ENCODE data around the gene ASPA.
"Not testable (repeated sequence)": the region's sequence is repeated elsewhere in the genome, so short reads cannot be mapped to it uniquely, and the experiment has no call there.

Gene ASPA

GRCh38 chr17:3510090-3510489 lies 34.3 kb downstream of the ASPA start:
- no peak for DNase-seq

DNA sequence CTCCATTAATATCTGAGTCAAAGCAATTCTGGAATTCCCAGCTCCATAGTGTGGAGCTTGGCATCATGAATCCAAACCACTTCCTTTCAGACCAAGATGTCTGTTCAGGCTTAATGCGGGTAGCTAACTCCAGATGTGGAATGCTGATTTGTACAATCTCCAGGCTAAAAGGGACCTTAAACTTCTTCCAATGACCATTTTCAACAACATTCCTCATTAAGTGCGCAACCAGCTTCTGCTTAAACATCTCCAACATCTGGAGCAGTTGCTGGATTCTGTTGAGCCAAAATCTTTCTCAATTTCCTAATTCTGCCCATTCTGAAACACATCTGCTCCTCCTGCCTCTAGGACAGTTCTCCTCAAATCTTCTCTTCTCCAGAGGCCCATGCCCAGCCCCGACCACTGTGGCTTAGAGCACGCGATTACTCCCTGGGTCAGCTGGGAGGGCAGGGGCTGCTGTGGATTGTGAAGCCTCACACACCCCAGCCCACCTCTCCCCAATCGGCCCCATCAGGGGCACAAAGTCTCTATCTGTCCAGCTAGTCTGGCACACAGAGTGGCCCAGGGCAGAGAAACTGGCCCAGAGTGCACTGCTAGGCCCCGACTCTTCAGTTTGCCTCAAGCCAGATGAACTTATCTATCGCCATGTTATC lies 36.2 kb downstream of the ASPA start:
- no peak for DNase-seq

GRCh38 chr17:3512505-3513171 lies 36.8 kb downstream of the ASPA start:
- no peak for DNase-seq

DNA sequence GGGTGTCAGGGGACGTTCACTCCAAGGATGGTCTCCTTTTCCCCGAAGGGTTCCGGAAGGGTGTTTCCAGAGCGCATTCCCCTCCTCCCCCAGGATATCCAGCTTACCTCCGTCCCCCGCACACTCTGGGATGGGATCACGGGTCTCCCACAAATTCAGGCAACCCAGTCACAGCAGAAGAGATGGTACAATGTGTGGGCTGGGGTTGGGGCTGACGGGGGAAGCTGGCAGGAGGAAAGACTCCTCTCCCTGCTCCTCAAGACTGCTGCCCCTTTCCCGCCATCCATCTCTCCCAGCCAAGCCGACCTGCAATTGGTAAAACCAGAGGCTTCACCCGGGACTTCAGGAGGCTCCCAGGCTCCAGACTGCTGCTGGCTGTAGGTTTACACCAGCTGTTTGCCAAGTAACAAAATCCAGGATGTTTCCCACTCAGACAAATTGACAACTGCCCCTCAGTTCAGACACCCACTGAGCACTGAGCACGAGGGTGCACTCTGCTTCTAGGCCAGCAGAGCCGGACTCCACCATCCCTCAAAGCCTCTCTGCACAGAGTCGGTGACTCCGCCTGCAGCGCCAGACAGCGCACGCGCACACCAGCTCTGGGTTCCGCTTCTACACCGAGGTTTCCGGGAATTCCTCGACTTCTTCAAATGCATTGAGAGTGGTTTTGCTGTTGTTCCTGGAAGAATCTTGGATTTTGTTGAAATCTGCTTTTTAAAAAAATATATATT lies 37.7 kb downstream of the ASPA start:
- DNase-seq, result no peak

GRCh38 chr17:3514167-3514566 lies 38.4 kb downstream of the ASPA start:
- DNase-seq, result not testable (repeated sequence)

DNA sequence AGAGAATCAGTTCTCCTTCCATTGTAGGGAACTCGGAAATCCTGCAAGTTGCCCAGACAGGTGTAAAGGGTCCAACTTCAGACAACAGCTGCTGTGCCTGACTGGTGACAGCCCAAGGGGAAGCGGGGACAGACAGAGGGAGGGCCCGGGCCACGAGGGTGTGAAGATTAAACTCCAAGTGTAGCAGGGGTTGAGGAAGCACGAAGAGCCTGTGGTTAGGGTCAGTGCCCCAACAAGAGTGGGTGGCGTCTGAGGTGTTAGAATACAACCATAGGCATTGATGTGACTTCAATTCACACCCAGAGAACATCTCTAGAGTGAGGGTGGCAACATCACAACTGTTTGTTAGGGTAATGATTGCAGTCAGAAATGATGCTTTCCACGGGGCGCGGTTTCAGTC lies 39.1 kb downstream of the ASPA start:
- DNase-seq, result no peak

DNA sequence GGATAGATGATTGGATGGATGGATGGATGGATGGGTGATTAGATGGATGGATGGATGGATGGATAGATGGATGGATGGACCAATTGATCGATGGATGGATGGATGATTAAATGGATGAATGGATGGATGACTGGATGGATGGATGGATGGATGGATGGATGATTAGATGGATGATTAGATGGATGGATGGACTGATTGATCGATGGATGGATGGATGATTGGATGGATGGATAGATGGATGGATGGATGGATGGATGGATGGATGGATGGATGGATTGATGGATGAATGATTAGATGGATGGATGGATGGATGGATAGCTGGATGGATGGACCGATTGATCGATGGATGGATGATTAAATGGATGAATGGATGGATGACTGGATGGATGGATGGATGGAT lies 43.7 kb downstream of the ASPA start:
- DNase-seq, result not testable (repeated sequence)

- no peak for DNase-seq
Measured at GRCh38 chr17:3524024-3524423, 48.2 kb downstream of the ASPA start.

GRCh38 chr17:3526491-3526890 lies 50.7 kb downstream of the ASPA start:
- no peak for DNase-seq

DNA sequence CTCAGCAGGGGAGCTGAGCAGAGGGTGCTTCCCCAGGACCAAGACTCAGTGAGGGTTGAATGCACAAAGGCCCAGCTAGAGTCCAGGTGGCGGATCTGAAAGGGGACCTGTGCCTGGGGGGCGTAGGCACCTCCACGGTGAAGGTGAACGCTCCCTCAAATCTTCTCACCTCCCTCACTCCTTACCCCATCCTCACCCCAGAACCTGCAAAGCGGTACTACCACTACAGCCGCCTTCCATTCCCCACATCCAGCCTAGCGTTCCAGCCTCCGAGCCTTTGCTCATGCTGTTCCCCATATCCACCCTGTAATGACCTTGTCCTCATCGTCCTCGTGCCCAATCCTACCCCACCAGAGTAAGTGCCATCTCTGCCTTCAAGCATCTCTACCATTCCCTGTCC lies 51.2 kb downstream of the ASPA start:
- no peak for DNase-seq

DNA sequence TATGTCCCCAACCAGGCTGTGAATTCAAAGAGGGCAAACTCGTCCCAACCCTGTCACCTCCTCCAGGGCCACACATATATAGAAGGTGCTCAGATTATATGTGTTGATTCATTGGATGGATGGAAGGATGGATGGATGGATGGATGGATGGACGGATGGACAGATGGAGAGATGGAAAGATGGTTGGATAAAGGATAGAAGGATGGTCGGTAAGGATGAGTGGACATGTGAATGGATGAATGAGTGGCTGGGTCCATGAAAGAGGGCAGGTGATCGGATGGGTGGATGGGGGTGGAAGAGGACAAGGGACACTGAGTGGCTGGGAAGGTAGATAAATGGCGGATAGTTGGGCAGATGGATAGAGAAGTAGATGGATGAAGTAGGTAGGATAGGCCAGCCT lies 51.7 kb downstream of the ASPA start:
- DNase-seq, result no peak

- DNase-seq, result no peak
Measured at GRCh38 chr17:3527896-3528295, 52.1 kb downstream of the ASPA start.

DNA sequence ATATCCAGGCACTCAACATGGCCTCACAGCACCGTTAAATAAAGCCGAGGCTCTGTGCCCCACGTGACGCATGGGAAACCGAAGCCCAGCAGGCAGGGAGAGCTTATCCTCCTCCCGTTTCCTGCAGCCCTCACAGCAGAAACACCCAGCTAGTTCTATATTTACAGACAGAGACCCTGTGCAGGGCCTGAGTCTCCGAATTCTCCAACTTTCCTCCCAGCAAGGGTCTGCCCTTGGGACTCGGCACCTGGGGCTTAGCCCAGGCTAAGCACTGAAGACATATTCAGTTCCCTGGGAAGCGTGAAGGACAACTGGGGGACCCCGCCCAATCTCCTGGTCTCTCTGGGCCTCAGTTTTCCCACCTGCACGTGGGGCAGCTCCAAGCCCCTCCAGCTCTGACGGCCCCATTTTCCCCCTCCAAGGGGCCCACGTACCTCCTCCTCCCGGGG lies 52.6 kb downstream of the ASPA start:
- no peak for DNase-seq

GRCh38 chr17:3528880-3529511 lies 53.2 kb downstream of the ASPA start:
- no peak for DNase-seq

GRCh38 chr17:3529817-3530741 lies 54.3 kb downstream of the ASPA start:
- no peak for DNase-seq

- no peak for DNase-seq
Measured at GRCh38 chr17:3531266-3532101, 55.7 kb downstream of the ASPA start.

GRCh38 chr17:3532106-3532858 lies 56.5 kb downstream of the ASPA start:
- no peak for DNase-seq

DNA sequence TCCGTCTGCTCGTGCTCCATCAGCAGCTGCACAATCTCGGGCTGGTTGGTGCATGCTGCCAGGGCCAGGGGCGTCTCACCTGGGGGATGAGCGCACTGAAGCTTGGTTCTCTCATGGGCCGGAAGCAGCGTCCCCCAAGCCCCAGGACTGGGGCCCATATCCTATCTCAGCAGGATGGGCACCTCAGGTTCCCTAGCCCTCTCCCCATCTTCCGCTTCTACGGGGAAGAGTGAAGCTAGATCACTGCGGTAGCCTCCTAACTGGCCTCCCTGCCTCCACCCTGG lies 57.0 kb downstream of the ASPA start:
- no peak for DNase-seq

DNA sequence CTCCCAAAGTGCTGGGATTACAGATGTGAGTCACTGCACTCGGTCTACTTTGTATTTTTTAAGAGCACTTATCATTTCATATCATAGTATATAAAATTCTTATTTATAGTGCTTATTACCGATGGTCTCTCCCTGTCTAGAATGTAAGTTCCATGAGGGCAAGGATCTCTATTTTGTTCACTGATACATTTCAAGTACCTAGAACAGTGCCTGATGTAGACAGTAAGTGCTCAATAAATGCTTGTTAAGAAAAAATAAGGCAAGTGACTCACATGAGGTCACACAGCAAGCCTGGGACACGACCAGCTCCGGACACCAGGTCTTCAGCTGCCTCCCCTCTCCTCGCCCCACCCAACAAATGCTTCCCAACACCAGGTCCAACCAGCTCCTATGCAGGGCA lies 58.0 kb downstream of the ASPA start:
- no peak for DNase-seq

- DNase-seq, result no peak
Measured at GRCh38 chr17:3534881-3535252, 59.1 kb downstream of the ASPA start.

Measured in NCI-H446 treated with DMSO at 0.1 percent for 48 hours (cell line).